Measurements from ENCODE around the gene MANBA.

- TF ChIP-seq POLR2A (IDR thresholded peaks at IDR 0.05) (no peak), CTCF (IDR thresholded peaks at IDR 0.05) (no peak)
These were observed 12.1 kb upstream of the MANBA start for GRCh38 chr4:102772738-102773340.
